Measurements from ENCODE around the gene FGA. TPM values are rescaled to one million over a fixed set of nuclear protein-coding genes. Genes with fewer than 3 reads are reported as not detected.
A peak's percentile ranks its signal among the peaks of the same experiment; 100 is the strongest.

Gene FGA
- total and polyA plus RNA-seq, 9 of the 15 experiments (the other 6 are each of a cell fraction or from before 2014, with no cell fraction given) = 0.04 to 2.5 (median 0.07) TPM; not detected in 5

- H3K27ac ChIP-seq (ENCODE audit: extremely low read depth, low read depth, low read length) = no peak overlapping the region
- POLR2A ChIA-PET = no interaction called here
- DNase-seq (ENCODE audit: extremely low read depth in 1 of 4, low spot score in 3 of 4) (no peak), ATAC-seq (no peak; the same call in 1 of the 3 replicates), FAIRE-seq (no peak)
- no peaks in the 10 kb centered on the region for H3K9me1 ChIP-seq (ENCODE audit: control insufficient read depth, insufficient read depth, low read length)
- H3K4me2 ChIP-seq (ENCODE audit: insufficient read depth, low read length) = peak overlapping the region; percentile 10; the same call in 1 of the 2 replicates
- WGBS (ENCODE audit: insufficient coverage, low coverage, missing lambda C conversion rate) = 19% methylated on average over 13 of the region's 13 CpGs
- H4K20me1 ChIP-seq (replicated peaks; ENCODE audit: control insufficient read depth, insufficient read depth, low read length) = no peaks in the 10 kb centered on the region
- H3K4me3 ChIP-seq = no peak overlapping the region
- BruUV-seq (replicated peaks) = no TSS peak
- no peaks in the 10 kb centered on the region for H3K79me2 ChIP-seq (ENCODE audit: control insufficient read depth, insufficient read depth, low read length)
- no peak overlapping the region for H3K9ac ChIP-seq (ENCODE audit: insufficient read depth in 1 of 2, low read depth in 2 of 2, low read length in 2 of 2)
- in situ Hi-C loops (cut with MboI) = no loop called here
- 0 out of 5 replicates have a peak, but pooled peaks cover 0 to 2% of the 10 kb centered on the region in 2 experiments for H3K27me3 ChIP-seq (ENCODE audit: control insufficient read depth in 2 of 2, insufficient read depth in 2 of 2, low read length in 2 of 2)
- no peaks in the 10 kb centered on the region; a peak in 1 of 5 replicates for H3K4me1 ChIP-seq (replicated peaks in 1 of 2; ENCODE audit: control insufficient read depth in 2 of 2, insufficient read depth in 2 of 2, low read length in 2 of 2)
- intact Hi-C loops (cut with micrococcal nuclease) = no loop called here
- no peaks in the 10 kb centered on the region for H3K36me3 ChIP-seq (ENCODE audit: control insufficient read depth, insufficient read depth, low read length)
- CTCF ChIA-PET (ENCODE audit: low intra/inter-chr PET ratio) = no interaction called here
- H2AFZ ChIP-seq (ENCODE audit: low read depth, low read length) = peak overlapping the region; percentile 75
- 0 out of 2 replicates have a peak, but pooled peaks have one; percentile 12 for TF ChIP-seq GABPA (tag; conservative IDR thresholded peaks at IDR 0.05; ENCODE audit: low read depth)
- TF ChIP-seq MXD1 (CRISPR knock-in tag; IDR thresholded peaks at IDR 0.05; ENCODE audit: borderline replicate concordance, poor library complexity, severe bottlenecking) = no peak
- no peak for TF ChIP-seq NRF1 (conservative IDR thresholded peaks at IDR 0.05 in 1 of 2, IDR thresholded peaks at IDR 0.05 in 1 of 2)
- TF ChIP-seq ZNF174 (CRISPR knock-in tag; IDR thresholded peaks at IDR 0.05) = no peak
- no peak for TF ChIP-seq ZNF644 (tag; IDR thresholded peaks at IDR 0.05; ENCODE audit: low read depth)
- no peak for TF ChIP-seq XRCC3 (IDR thresholded peaks at IDR 0.05)
- TF ChIP-seq ZNF197 (CRISPR knock-in tag; IDR thresholded peaks at IDR 0.05; ENCODE audit: low read depth) = no peak
- no peaks in the 10 kb centered on the region for H3K9me3 ChIP-seq (replicated peaks; ENCODE audit: control insufficient read depth, insufficient read depth, low read depth, low read length)
These were observed 4.1 kb downstream of the FGA start for GRCh38 chr4:154586296-154587033.

Measured in K562 (cell line).